ENCODE data around the gene ZNF652.
"Not testable (repeated sequence)": the region's sequence is repeated elsewhere in the genome, so short reads cannot be mapped to it uniquely, and the experiment has no call there.

ZNF652 gene

GRCh38 chr17:49387498-49388289 lies 25.6 kb upstream of the ZNF652 start:
- in situ Hi-C loops (cut with MboI; ENCODE audit: low sequenced_read_pairs): no loop called here

- in situ Hi-C loops (cut with MboI; ENCODE audit: low sequenced_read_pairs): no loop called here
These were observed 24.3 kb upstream of the ZNF652 start for GRCh38 chr17:49386373-49386772.

- in situ Hi-C loops (cut with MboI; ENCODE audit: low sequenced_read_pairs): loop anchor here (5.0 kb wide), 1 partner anchor 68 kb away; no protein-coding TSS in a partner anchor
These were observed 22.9 kb upstream of the ZNF652 start for GRCh38 chr17:49384951-49385350.

- in situ Hi-C loops (cut with MboI; ENCODE audit: low sequenced_read_pairs): loop anchor here (5.0 kb wide), 1 partner anchor 66 kb away; no protein-coding TSS in a partner anchor
These were observed 21.0 kb upstream of the ZNF652 start for GRCh38 chr17:49383060-49383459.

DNA sequence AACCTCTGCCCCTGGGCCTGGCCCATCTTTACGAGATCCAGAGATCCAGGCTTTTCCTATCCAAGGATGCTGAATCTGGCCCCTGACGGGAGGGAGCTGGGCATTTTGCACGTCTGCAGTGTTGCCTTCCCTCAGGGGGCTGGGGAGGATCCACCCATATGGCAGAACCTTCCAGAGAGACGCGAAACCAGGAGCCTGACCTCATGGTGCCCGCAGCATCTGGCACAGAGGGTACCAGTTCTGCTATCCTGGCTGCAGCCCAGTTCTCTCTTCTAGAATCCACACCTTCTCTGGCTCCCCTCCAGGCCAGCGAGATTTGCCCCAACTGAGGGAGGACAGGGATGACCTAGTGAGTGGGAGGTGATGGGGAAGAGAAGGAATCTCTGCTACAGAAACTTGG lies 20.5 kb upstream of the ZNF652 start:
- in situ Hi-C loops (cut with MboI; ENCODE audit: low sequenced_read_pairs): loop anchor here (5.0 kb wide), 1 partner anchor 65 kb away; no protein-coding TSS in a partner anchor

GRCh38 chr17:49381793-49382192 lies 19.7 kb upstream of the ZNF652 start:
- in situ Hi-C loops (cut with MboI; ENCODE audit: low sequenced_read_pairs): loop anchor here (5.0 kb wide), 1 partner anchor 64 kb away; no protein-coding TSS in a partner anchor

- in situ Hi-C loops (cut with MboI; ENCODE audit: low sequenced_read_pairs): loop anchor here (5.0 kb wide), 1 partner anchor 64 kb away; no protein-coding TSS in a partner anchor
These were observed 19.0 kb upstream of the ZNF652 start for GRCh38 chr17:49381033-49381432.

DNA sequence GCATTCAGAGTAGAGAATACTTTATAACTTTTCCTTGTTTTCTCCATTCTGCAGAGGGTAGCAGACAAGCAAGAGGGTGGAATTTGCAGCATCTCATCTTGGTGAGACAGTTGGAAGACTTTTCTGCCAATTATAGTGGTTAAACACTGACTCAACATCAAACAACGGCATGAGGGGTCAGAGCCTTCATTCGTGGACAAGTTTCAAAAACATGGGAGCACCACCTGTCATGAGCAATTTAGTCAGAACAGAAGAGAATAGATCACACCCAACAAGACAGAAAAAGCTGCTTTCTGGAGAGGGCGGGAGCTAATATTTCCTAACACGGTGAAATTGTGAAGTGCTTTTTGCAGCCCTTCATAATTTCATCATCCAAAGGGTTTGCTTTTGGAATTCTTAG lies 17.9 kb upstream of the ZNF652 start:
- in situ Hi-C loops (cut with MboI; ENCODE audit: low sequenced_read_pairs): loop anchor here (5.0 kb wide), 1 partner anchor 63 kb away; no protein-coding TSS in a partner anchor

DNA sequence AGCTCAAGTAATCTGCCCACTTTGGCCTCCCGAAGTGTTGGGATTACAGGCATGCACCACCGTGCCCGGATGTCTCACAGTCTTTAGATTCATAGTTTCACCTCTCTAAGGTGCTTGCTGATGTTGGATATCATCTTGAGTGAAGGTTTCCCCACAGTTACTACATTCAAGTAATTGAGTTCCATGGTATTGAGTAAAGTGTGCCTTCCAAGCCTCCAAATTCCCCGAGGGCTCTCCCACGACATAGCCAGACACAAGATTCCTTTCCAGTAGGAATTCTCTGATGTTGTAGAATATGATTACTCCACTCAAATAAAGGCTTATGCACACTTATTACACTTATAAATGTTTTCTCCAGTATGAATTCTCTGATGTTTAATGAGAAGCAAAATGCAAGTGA lies 16.3 kb upstream of the ZNF652 start:
- in situ Hi-C loops (cut with MboI; ENCODE audit: low sequenced_read_pairs): no loop called here

DNA sequence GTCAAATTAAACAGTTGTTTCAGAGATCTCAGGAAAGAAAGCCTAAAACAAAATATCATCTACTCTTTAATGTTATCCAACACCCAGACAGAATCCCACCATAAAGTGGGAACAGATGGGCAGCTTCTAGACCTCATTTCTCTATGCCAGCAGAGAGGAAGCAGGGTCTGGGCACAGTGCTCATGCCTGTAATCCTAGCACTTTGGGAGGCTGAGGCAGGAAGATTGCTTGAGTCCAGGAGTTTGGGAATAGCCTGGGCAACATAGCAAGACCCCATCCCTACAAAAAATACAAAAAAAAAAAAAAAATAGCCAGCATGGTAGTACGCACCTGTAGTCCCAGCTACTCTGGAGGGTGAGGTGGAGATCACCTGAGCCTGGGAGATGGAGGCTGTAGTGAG lies 13.5 kb upstream of the ZNF652 start:
- in situ Hi-C loops (cut with MboI; ENCODE audit: low sequenced_read_pairs): no loop called here

DNA sequence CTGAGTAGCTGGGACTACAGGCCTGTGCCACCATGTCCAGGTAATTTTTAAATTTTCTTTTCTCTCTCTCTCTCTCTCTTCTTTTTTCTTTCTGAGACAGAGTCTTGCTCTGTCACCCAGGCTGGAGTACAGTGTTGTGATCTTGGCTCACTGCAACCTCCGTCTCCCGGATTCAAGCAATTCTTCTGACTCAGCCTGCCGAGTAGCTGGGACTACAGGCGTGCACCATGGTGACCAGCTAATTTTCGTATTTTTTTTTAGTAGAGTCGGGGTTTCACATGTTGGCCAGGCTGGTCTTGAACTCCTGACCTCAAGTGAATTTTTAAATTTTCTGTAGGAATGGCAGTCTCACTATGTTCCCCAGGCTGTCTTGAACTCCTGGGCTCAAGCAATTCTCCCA lies 11.1 kb upstream of the ZNF652 start:
- in situ Hi-C loops (cut with MboI; ENCODE audit: low sequenced_read_pairs): no loop called here

DNA sequence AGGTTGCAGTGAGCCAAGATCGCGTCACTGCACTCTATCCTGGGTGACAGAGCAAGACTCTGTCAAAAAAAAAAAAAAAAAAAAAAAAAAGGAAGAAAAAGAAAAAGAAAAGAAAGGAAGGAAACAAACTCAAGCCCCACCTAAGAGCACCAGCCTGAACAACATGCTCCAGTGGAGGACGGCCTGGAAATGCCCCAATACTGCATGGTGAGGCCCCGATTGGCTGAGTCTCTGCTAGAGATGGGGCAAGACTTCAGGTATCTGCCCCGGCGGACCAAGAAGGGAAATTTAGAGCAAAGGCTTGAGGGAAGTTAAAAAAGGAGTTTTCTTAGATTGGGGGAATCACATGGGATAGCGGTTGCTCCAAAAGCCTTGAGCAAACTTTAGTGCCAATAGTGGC lies 10.4 kb upstream of the ZNF652 start:
- in situ Hi-C loops (cut with MboI; ENCODE audit: low sequenced_read_pairs): no loop called here

- in situ Hi-C loops (cut with MboI; ENCODE audit: low sequenced_read_pairs): no loop called here
These were observed 9.2 kb upstream of the ZNF652 start for GRCh38 chr17:49370971-49371834.

GRCh38 chr17:49369760-49370159 lies 7.7 kb upstream of the ZNF652 start:
- in situ Hi-C loops (cut with MboI; ENCODE audit: low sequenced_read_pairs): no loop called here

GRCh38 chr17:49369089-49369488 lies 7.0 kb upstream of the ZNF652 start:
- in situ Hi-C loops (cut with MboI; ENCODE audit: low sequenced_read_pairs): no loop called here

- in situ Hi-C loops (cut with MboI; ENCODE audit: low sequenced_read_pairs): no loop called here
These were observed 3.6 kb upstream of the ZNF652 start for GRCh38 chr17:49365667-49366066.

DNA sequence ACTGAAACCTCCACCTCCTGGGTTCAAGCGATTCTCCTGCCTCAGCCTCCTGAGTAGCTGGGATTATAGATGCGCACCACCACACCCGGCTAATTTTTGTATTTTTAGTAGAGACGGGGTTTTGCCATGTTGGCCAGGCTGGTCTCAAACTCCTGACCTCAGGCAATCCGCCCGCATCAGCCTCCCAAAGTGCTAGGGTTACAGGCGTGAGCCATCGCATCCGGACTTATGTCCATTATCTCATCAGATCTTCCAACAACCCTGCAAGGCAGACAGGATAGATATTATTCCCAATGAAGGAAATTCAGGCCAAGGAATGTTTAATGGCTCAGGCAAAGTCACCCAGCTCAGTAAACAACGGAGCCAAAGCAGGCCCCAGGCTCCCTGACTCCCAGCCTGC lies 3.1 kb upstream of the ZNF652 start:
- in situ Hi-C loops (cut with MboI; ENCODE audit: low sequenced_read_pairs): not testable (repeated sequence)

GRCh38 chr17:49364119-49364518 lies 2.1 kb upstream of the ZNF652 start:
- in situ Hi-C loops (cut with MboI; ENCODE audit: low sequenced_read_pairs): no loop called here

GRCh38 chr17:49363251-49363650 lies 1.2 kb upstream of the ZNF652 start:
- in situ Hi-C loops (cut with MboI; ENCODE audit: low sequenced_read_pairs): no loop called here

GRCh38 chr17:49362723-49363117 lies 670 bp upstream of the ZNF652 start:
- in situ Hi-C loops (cut with MboI; ENCODE audit: low sequenced_read_pairs): no loop called here

DNA sequence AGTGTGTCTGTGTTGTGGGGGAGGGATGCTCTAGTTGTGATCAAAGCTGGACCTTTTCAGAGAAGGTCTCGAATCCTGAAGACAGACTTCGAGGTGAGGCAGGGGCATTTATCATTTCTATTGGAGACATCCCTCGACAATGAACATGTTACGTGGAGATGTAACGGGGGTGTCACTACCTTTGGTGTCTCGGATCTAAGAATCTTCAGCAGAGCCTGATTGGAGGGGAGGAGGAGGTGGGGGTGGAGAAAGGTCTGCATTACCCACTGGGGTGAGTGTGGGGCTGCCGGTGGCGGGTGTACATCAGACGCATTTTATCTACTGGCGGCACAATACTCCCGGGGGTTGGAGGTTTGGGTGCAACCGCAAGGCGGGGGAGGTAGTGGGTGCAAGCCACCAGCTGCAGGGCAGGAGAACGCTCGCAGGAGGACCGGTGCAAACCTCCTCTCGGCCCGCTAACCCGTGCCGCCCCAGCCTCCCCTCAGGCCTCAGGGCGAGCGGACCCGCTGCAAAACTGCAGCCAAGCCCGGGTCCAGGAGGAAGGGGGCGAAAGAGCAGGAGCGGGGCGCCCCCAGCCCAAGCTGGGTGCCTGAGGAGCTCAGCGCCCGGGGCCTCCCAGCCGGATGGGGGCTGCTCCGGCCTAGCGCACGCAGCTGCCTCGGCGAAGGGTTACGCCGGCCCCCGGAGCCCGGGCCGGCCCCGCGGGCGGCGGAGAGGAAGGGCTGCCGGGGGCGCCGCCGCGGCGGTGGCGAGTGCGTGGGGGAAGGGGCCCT lies 735 bp downstream of the ZNF652 start:
- in situ Hi-C loops (cut with MboI; ENCODE audit: low sequenced_read_pairs): no loop called here

All from HL-60/S4 (cell line).